H9 (cell line): Measurements from ENCODE around the gene EDIL3. TPM values are rescaled to one million over a fixed set of nuclear protein-coding genes. Genes with fewer than 3 reads are reported as not detected.

Experiments used
- DNase-seq: peaks from one replicate; pipeline ENCODE4 v3.0.0-alpha.2; 2017
- H2AFZ ChIP-seq: one replicate; pipeline ENCODE4 v1.6.1; 2013; ENCODE audit warnings: mild to moderate bottlenecking, low read length, control low read depth, moderate library complexity
- H2AK5ac ChIP-seq: 2 replicates; pipeline ENCODE4 v1.6.1; 2013; ENCODE audit warnings: low read length, control low read depth, mixed read lengths; ENCODE audit not compliant: insufficient read length
- H2BK120ac ChIP-seq: one replicate; pipeline ENCODE4 v1.6.1; 2013; ENCODE audit warnings: low read depth, mild to moderate bottlenecking, low read length, control low read depth, inconsistent platforms; ENCODE audit not compliant: poor library complexity, severe bottlenecking
- H2BK12ac ChIP-seq: 2 replicates; pipeline ENCODE4 v1.6.1; 2013; ENCODE audit warnings: low read length, control low read depth, mixed read lengths, low read depth; ENCODE audit not compliant: insufficient read length
- H2BK15ac ChIP-seq: 2 replicates; pipeline ENCODE4 v1.6.1; 2013; ENCODE audit warnings: low read depth, low read length, control low read depth
- H2BK20ac ChIP-seq: one replicate; pipeline ENCODE4 v1.6.1; 2013; ENCODE audit warnings: low read depth, mild to moderate bottlenecking, low read length, control low read depth, inconsistent platforms; ENCODE audit not compliant: poor library complexity, severe bottlenecking
- H2BK5ac ChIP-seq: 2 replicates; pipeline ENCODE4 v1.6.1; 2013; ENCODE audit warnings: low read length, control low read depth, mixed read lengths; ENCODE audit not compliant: insufficient read length
- H3K14ac ChIP-seq: 2 replicates; pipeline ENCODE4 v1.6.1; 2013; ENCODE audit warnings: low read length, control low read depth; ENCODE audit not compliant: insufficient read depth
- H3K18ac ChIP-seq: 2 replicates; pipeline ENCODE4 v1.6.1; 2013; ENCODE audit warnings: low read depth, mild to moderate bottlenecking, mixed read lengths, low read length, control low read depth; ENCODE audit not compliant: insufficient read length
- H3K23ac ChIP-seq: 2 replicates; pipeline ENCODE4 v1.6.1; 2013; ENCODE audit warnings: low read length, control low read depth, mixed read lengths, low read depth; ENCODE audit not compliant: insufficient read length
- H3K23me2 ChIP-seq: 2 replicates; pipeline ENCODE4 v1.6.1; 2013; ENCODE audit warnings: low read depth, mild to moderate bottlenecking, mixed read lengths, low read length, control low read depth; ENCODE audit not compliant: insufficient read length, poor library complexity, severe bottlenecking
- H3K27ac ChIP-seq: 2 replicates; pipeline ENCODE4 v1.5.1; 2013; ENCODE audit warnings: low read length, control low read depth, mixed read lengths, low read depth; ENCODE audit not compliant: insufficient read length
- H3K27me3 ChIP-seq: 2 replicates; pipeline ENCODE4 v1.6.1; 2013; ENCODE audit warnings: low read length, control low read depth, inconsistent platforms; ENCODE audit not compliant: insufficient read depth
- H3K4ac ChIP-seq: 2 replicates; pipeline ENCODE4 v1.6.1; 2013; ENCODE audit warnings: low read depth, mild to moderate bottlenecking, control low read depth, inconsistent platforms, low read length, moderate library complexity
- H3K4me1 ChIP-seq: 2 replicates; pipeline ENCODE4 v1.6.1; 2013; ENCODE audit warnings: low read length, control low read depth, inconsistent platforms; ENCODE audit not compliant: insufficient read depth
- H3K4me2 ChIP-seq: 2 replicates; pipeline ENCODE4 v1.6.1; 2013; ENCODE audit warnings: low read length, control low read depth, mixed read lengths; ENCODE audit not compliant: insufficient read length, insufficient read depth
- H3K56ac ChIP-seq: 2 replicates; pipeline ENCODE4 v1.6.1; 2013; ENCODE audit warnings: low read depth, mild to moderate bottlenecking, mixed read lengths, low read length, control low read depth; ENCODE audit not compliant: insufficient read length
- H3K79me1 ChIP-seq: 2 replicates; pipeline ENCODE4 v1.6.1; 2013; ENCODE audit warnings: low read depth, mild to moderate bottlenecking, moderate library complexity, low read length, control low read depth, inconsistent platforms; ENCODE audit not compliant: insufficient read depth, poor library complexity, severe bottlenecking
- H3K79me2 ChIP-seq: 2 replicates; pipeline ENCODE4 v1.6.1; 2013; ENCODE audit warnings: low read length, control low read depth, inconsistent platforms; ENCODE audit not compliant: insufficient read depth
- H3K9ac ChIP-seq: 2 replicates; pipeline ENCODE4 v1.6.1; 2013; ENCODE audit warnings: low read length, control low read depth, mixed read lengths; ENCODE audit not compliant: insufficient read length; ENCODE audit errors: extremely low read depth
- H3K9me3 ChIP-seq: one replicate; pipeline ENCODE4 v1.6.1; 2013; ENCODE audit warnings: low read depth, low read length, inconsistent platforms; ENCODE audit not compliant: control insufficient read depth
- H3T11ph ChIP-seq: one replicate; pipeline ENCODE4 v1.6.1; 2013; ENCODE audit warnings: mild to moderate bottlenecking, low read length, control low read depth, inconsistent platforms
- H4K20me1 ChIP-seq: one replicate; pipeline ENCODE4 v1.6.1; 2013; ENCODE audit not compliant: control insufficient read depth, insufficient read length, insufficient read depth
- H4K5ac ChIP-seq: 2 replicates; pipeline ENCODE4 v1.6.1; 2013; ENCODE audit warnings: low read depth, mild to moderate bottlenecking, mixed read lengths, low read length, control low read depth; ENCODE audit not compliant: insufficient read length
- H4K8ac ChIP-seq: replicated peaks from 2 replicates; pipeline ENCODE4 v1.6.1; 2013; ENCODE audit warnings: low read length, control low read depth, mixed read lengths, low read depth; ENCODE audit not compliant: insufficient read length
- H4K91ac ChIP-seq: 2 replicates; pipeline ENCODE4 v1.6.1; 2013; ENCODE audit warnings: low read depth, mild to moderate bottlenecking, moderate library complexity, mixed read lengths, low read length, control low read depth; ENCODE audit not compliant: insufficient read length
- H3K27ac Mint-ChIP-seq, 3 experiments: 2 replicates in 2 of 3; 3 replicates in 1 of 3; pipeline ENCODE4 v1.8.0; 2020 to 2021; ENCODE audit warnings: mixed read lengths in 3 of 3, mild to moderate bottlenecking in 1 of 3, moderate library complexity in 1 of 3
- H3K27me3 Mint-ChIP-seq: 2 replicates; pipeline ENCODE4 v1.8.0; 2021; ENCODE audit warnings: low read depth, mild to moderate bottlenecking, moderate library complexity, mixed read lengths
- H3K36me3 Mint-ChIP-seq, 3 experiments: 2 replicates in 2 of 3; 3 replicates in 1 of 3; pipeline ENCODE4 v1.8.0; 2020 to 2021; ENCODE audit warnings: low read depth in 3 of 3, mixed read lengths in 3 of 3; ENCODE audit not compliant: insufficient read depth in 1 of 3
- H3K4me1 Mint-ChIP-seq, 2 experiments: 2 replicates each; pipeline ENCODE4 v1.8.0; 2020; ENCODE audit warnings: mixed read lengths in 2 of 2
- H3K4me3 Mint-ChIP-seq, 2 experiments: 2 replicates in 1 of 2; 3 replicates in 1 of 2; pipeline ENCODE4 v1.8.0; 2020 to 2021; ENCODE audit warnings: mild to moderate bottlenecking in 2 of 2, mixed read lengths in 2 of 2, moderate library complexity in 1 of 2
- H3K9me3 Mint-ChIP-seq, 2 experiments: 2 replicates in 1 of 2; 3 replicates in 1 of 2; pipeline ENCODE4 v1.8.0; 2020; ENCODE audit warnings: mild to moderate bottlenecking in 2 of 2, mixed read lengths in 2 of 2, moderate library complexity in 1 of 2
- CTCF ChIP-seq: fragments of 200-600 bp; sonication (generic); conservative IDR thresholded peaks from 3 replicates; pipeline ENCODE4 v1.8.0; 2021; ENCODE audit warnings: antibody characterized with exemption, mild to moderate bottlenecking
- WGBS: extraction: QIAGEN DNeasy Blood & Tissue Kit; methylation state at CpG from one replicate; pipeline ENCODE4 v1.1.7; 2013; ENCODE audit warnings: missing lambda C conversion rate, low lambda C conversion rate, mixed read lengths; ENCODE audit not compliant: insufficient read length; ENCODE audit errors: extremely low coverage; 5-methylcytosine and 5-hydroxymethylcytosine counted together
- total RNA-seq: library from RNA; stranded (reverse); gene quantifications from 2 replicates; pipeline ENCODE4 v1.2.1, GENCODE V29; 2021

Gene EDIL3
- total RNA-seq, 1 experiment from 2014 or later = 61.9 TPM

DNA sequence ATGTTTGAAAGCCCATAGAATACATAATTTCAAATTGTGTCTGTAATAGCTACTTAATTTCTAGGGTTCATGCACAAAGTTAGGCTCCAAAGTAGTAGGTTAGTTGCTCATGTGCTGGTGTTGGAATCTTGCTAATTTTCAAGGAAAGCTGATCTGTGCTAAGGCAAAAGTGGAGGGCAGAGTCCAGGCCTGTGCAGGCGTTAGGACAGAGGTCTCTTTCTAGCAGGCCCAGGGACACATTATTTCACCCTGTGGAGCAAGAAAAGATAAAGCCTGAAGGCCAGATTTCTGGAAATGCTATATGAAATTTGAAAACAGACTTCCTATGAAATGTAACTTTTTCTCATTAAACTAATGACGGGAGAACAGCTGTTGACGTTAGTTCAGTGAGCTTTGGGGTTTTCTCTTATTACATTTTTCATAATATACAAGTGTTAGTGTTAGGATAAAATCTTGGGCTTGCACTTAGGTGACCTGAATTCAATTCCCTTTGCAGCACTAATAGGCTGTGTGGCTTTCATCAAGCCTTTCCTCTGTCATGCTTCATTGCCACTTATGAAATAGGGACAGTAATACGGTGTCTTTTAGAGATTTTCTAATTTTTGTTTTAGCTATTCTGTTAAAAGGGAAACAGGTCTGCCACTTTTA lies 467.3 kb downstream of the EDIL3 start:
- H2BK15ac ChIP-seq = no peak overlapping the region
- no peak overlapping the region for H3K27ac Mint-ChIP-seq
- H3K4me1 Mint-ChIP-seq = peaks cover 8 to 10% of the 10 kb centered on the region in 2 experiments
- H3K9ac ChIP-seq = no peak overlapping the region
- no peak overlapping the region for H2BK12ac ChIP-seq
- H3K27me3 ChIP-seq = no peaks in the 10 kb centered on the region
- H4K5ac ChIP-seq = no peak overlapping the region
- no peak overlapping the region for H2AK5ac ChIP-seq
- H3K4ac ChIP-seq = no peak overlapping the region
- no peak for DNase-seq
- H4K20me1 ChIP-seq = no peaks in the 10 kb centered on the region
- H3K4me2 ChIP-seq = no peak overlapping the region
- no peak overlapping the region for H3K14ac ChIP-seq
- no peaks in the 10 kb centered on the region for H3K23me2 ChIP-seq
- TF ChIP-seq CTCF = no peak
- no peak overlapping the region for H4K8ac ChIP-seq
- no peak overlapping the region for H2BK120ac ChIP-seq
- H3K27me3 Mint-ChIP-seq = no peaks in the 10 kb centered on the region
- H3K4me1 ChIP-seq = no peaks in the 10 kb centered on the region; the same call in 1 of the 2 replicates
- no peaks in the 10 kb centered on the region for H3K79me1 ChIP-seq
- no peak overlapping the region for H3K27ac ChIP-seq
- H3T11ph ChIP-seq = no peak overlapping the region
- no peaks in the 10 kb centered on the region for H3K9me3 ChIP-seq
- no peak overlapping the region for H2BK5ac ChIP-seq
- no peaks in the 10 kb centered on the region for H3K79me2 ChIP-seq
- no peak overlapping the region for H2BK20ac ChIP-seq
- H2AFZ ChIP-seq = no peak overlapping the region
- no peak overlapping the region for H3K4me3 Mint-ChIP-seq
- H3K18ac ChIP-seq = no peak overlapping the region
- no peak overlapping the region for H3K23ac ChIP-seq
- no peaks in the 10 kb centered on the region for H3K36me3 Mint-ChIP-seq
- no peak overlapping the region for H4K91ac ChIP-seq
- no peak overlapping the region for H3K56ac ChIP-seq
- H3K9me3 Mint-ChIP-seq = no peaks in the 10 kb centered on the region
- WGBS = no CpG with 5 or more reads among the region's 4 CpGs
